Measurements from ENCODE around the gene MACROH2A2. TPM values are rescaled to one million over a fixed set of nuclear protein-coding genes. Genes with fewer than 3 reads are reported as not detected.

The MACROH2A2 gene
- total and polyA plus RNA-seq, 2 of the 13 experiments (the other 11 are each of a cell fraction or from before 2014, with no cell fraction given), result 9.8 to 43.1 TPM

DNA sequence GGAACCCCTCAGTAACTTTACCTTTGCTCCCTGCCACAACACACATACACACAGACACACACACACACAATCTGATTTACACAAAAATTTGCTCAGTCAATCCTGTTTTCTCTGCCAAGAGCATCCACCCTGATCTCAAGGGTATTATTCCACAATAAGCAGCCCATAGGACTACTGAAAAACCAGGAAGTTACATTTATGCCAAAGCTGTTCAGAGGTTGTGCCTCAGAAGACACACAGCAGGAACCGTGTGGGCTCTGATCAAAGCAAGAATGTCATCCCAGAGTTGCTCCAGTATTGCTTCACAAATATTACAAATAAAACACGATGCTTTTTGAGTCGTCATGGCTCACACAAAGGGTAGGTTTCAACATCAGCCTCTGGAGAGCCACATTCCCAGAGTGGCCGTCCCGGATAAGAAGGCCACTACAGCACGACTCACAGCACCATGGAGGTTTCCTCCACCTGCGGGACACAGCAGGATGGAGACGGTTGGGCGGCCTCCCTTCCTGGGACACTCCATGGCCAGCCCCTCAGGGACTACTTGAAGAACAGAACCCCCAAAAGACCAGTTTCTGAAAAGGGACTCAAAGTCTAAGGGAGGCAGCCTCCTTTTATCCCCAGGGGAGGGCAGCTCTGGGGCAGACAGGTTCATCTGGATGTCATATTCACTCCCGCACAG lies 78.4 kb downstream of the MACROH2A2 start (continued):
- TF ChIP-seq, protein P1, sequence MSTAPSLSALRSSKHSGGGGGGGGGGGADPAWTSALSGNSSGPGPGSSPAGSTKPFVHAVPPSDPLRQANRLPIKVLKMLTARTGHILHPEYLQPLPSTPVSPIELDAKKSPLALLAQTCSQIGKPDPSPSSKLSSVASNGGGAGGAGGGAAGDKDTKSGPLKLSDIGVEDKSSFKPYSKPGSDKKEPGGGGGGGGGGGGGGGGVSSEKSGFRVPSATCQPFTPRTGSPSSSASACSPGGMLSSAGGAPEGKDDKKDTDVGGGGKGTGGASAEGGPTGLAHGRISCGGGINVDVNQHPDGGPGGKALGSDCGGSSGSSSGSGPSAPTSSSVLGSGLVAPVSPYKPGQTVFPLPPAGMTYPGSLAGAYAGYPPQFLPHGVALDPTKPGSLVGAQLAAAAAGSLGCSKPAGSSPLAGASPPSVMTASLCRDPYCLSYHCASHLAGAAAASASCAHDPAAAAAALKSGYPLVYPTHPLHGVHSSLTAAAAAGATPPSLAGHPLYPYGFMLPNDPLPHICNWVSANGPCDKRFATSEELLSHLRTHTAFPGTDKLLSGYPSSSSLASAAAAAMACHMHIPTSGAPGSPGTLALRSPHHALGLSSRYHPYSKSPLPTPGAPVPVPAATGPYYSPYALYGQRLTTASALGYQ (CRISPR knock-in tag; IDR thresholded peaks at IDR 0.05), result 0 out of 2 replicates have a peak, but pooled peaks have one; percentile 43
- TF ChIP-seq ASH2L (IDR thresholded peaks at IDR 0.05; ENCODE audit: insufficient read length, low read depth, low read length) (peak; percentile 50), YEATS4 (CRISPR knock-in tag; IDR thresholded peaks at IDR 0.05; ENCODE audit: borderline replicate concordance) (peak; percentile 56; the same call in 1 of the 2 replicates), GPN1 (CRISPR knock-in tag; IDR thresholded peaks at IDR 0.05; ENCODE audit: borderline replicate concordance) (no peak)

DNA sequence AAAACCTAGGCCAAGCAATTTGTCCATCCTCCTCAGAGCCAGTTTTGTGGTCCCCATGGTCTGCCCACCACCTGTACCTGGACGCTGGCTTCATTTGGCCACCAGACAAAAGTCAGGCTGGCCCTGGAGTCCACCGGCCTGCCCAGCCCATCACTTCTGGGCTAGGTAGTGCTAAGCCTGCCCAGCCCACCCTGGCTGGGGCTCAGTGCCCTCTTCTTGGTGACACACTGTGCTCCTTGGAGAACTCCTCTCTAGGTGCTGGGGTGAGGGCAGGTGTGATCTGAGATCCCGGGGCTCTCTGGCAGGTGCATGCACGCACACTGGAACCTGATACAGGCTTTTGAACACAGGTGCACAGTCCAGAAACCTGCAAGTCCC lies 78.9 kb downstream of the MACROH2A2 start:
- peak; percentile 27 for ATAC-seq
- Histone ChIP-seq H3K9me3 (ENCODE audit: low read length) (no peaks in the 10 kb centered on the region), H3K9ac (ENCODE audit: insufficient read depth, low read depth, low read length) (peak overlapping the region; percentile 90), H3K4me1 (ENCODE audit: insufficient read depth, low read length) (peaks cover 54% of the 10 kb centered on the region), H3K4me3 (replicated peaks in 1 of 3; ENCODE audit: insufficient read depth in 1 of 3, low read depth in 2 of 3, low read length in 3 of 3) (peak overlapping the region; percentile 77 to 97 (median 94)), H3K27me3 (ENCODE audit: control insufficient read depth in 1 of 2, insufficient read depth in 2 of 2, low read length in 2 of 2) (no peaks in the 10 kb centered on the region; a peak in 1 of 5 replicates), H3K4me2 (ENCODE audit: low read depth, low read length) (peak overlapping the region; percentile 99), H3K27ac (ENCODE audit: extremely low read length, insufficient read depth, low read length) (peak overlapping the region; percentile 97), H3K36me3 (replicated peaks in 1 of 2; ENCODE audit: control insufficient read depth in 1 of 2, insufficient read depth in 2 of 2, low read length in 2 of 2) (peaks cover 2 to 14% of the 10 kb centered on the region in 2 experiments; a peak in 3 of 5 replicates), H2AFZ (ENCODE audit: low read length) (no peak overlapping the region), H4K20me1 (ENCODE audit: insufficient read depth, low read length) (peaks cover 4% of the 10 kb centered on the region; the same call in 1 of the 2 replicates), H3K79me2 (ENCODE audit: insufficient read depth, low read length) (peaks cover 48% of the 10 kb centered on the region)
- no peak for FAIRE-seq
- ChIA-PET POLR2A (interaction anchor here (0.7 to 10.3 kb wide), 13 partner anchors 13 to 274 kb away, joined by 3 to 109 read pairs (median 4); partner anchors contain the start of genes PPA1, SAR1A and TYSND1), CTCF (ENCODE audit: low intra/inter-chr PET ratio, low total read pairs) (interaction anchor here (1.2 to 1.7 kb wide), 2 partner anchors 15 kb away, joined by 4 to 5 read pairs; partner anchors contain the start of gene TYSND1)
- DNase-seq (ENCODE audit: low spot score), result no peak
- BruUV-seq (replicated peaks), result TSS peak; percentile 96
- WGBS (ENCODE audit: low lambda C conversion rate), result 0% methylated on average over 3 of the region's 4 CpGs
- in situ Hi-C loops (cut with HindIII; ENCODE audit: extremely low pct_ligation_motif_present, low pct_unique_long_range_greater_than_20kb), result no loop called here
- intact Hi-C loops (cut with micrococcal nuclease; ENCODE audit: unreplicated experiment), result no loop called here
- TF ChIP-seq GTF3A (CRISPR knock-in tag; conservative IDR thresholded peaks at IDR 0.05) (no peak), ZNF549 (CRISPR knock-in tag; IDR thresholded peaks at IDR 0.05) (no peak), GATA4 (IDR thresholded peaks at IDR 0.05; ENCODE audit: borderline replicate concordance, low read depth) (no peak), SCMH1 (CRISPR knock-in tag; IDR thresholded peaks at IDR 0.05; ENCODE audit: borderline replicate concordance) (no peak)
- TF ChIP-seq, protein P2, sequence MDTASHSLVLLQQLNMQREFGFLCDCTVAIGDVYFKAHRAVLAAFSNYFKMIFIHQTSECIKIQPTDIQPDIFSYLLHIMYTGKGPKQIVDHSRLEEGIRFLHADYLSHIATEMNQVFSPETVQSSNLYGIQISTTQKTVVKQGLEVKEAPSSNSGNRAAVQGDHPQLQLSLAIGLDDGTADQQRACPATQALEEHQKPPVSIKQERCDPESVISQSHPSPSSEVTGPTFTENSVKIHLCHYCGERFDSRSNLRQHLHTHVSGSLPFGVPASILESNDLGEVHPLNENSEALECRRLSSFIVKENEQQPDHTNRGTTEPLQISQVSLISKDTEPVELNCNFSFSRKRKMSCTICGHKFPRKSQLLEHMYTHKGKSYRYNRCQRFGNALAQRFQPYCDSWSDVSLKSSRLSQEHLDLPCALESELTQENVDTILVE (CRISPR knock-in tag; IDR thresholded peaks at IDR 0.05), result no peak
- TF ChIP-seq, protein P3, sequence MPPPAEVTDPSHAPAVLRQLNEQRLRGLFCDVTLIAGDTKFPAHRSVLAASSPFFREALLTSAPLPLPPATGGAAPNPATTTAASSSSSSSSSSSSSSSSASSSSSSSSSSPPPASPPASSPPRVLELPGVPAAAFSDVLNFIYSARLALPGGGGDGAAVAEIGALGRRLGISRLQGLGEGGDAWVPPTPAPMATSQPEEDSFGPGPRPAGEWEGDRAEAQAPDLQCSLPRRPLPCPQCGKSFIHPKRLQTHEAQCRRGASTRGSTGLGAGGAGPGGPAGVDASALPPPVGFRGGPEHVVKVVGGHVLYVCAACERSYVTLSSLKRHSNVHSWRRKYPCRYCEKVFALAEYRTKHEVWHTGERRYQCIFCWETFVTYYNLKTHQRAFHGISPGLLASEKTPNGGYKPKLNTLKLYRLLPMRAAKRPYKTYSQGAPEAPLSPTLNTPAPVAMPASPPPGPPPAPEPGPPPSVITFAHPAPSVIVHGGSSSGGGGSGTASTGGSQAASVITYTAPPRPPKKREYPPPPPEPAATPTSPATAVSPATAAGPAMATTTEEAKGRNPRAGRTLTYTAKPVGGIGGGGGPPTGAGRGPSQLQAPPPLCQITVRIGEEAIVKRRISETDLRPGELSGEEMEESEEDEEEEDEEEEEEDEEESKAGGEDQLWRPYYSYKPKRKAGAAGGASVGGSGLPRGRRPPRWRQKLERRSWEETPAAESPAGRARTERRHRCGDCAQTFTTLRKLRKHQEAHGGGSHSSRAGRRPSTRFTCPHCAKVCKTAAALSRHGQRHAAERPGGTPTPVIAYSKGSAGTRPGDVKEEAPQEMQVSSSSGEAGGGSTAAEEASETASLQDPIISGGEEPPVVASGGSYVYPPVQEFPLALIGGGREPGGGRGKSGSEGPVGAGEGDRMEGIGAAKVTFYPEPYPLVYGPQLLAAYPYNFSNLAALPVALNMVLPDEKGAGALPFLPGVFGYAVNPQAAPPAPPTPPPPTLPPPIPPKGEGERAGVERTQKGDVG (CRISPR knock-in tag; IDR thresholded peaks at IDR 0.05; ENCODE audit: borderline replicate concordance), result 0 out of 2 replicates have a peak, but pooled peaks have one; percentile 15
- TF ChIP-seq, protein P4, sequence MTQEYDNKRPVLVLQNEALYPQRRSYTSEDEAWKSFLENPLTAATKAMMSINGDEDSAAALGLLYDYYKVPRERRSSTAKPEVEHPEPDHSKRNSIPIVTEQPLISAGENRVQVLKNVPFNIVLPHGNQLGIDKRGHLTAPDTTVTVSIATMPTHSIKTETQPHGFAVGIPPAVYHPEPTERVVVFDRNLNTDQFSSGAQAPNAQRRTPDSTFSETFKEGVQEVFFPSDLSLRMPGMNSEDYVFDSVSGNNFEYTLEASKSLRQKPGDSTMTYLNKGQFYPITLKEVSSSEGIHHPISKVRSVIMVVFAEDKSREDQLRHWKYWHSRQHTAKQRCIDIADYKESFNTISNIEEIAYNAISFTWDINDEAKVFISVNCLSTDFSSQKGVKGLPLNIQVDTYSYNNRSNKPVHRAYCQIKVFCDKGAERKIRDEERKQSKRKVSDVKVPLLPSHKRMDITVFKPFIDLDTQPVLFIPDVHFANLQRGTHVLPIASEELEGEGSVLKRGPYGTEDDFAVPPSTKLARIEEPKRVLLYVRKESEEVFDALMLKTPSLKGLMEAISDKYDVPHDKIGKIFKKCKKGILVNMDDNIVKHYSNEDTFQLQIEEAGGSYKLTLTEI (CRISPR knock-in tag; conservative IDR thresholded peaks at IDR 0.05), result no peak
